NCI-H2029 treated with DMSO at 0.1 percent for 48 hours (cell line): ENCODE results near the gene PHOSPHO1.
"Not testable (repeated sequence)": the region's sequence is repeated elsewhere in the genome, so short reads cannot be mapped to it uniquely, and the experiment has no call there.

Experiments used
- DNase-seq: peaks from one replicate; lab custom pipeline; 2025; lab: John Stamatoyannopoulos, UW

Gene PHOSPHO1

GRCh38 chr17:49230636-49231562, at the start of gene PHOSPHO1:
Gene PHOSPHO1, minus strand, starts transcription at chr17:49230787. Its CDS starts 4,096 bp downstream, at chr17:49226691.
- DNase-seq, result no peak

GRCh38 chr17:49280061-49280460, 49.5 kb upstream of the PHOSPHO1 start:
- DNase-seq, result no peak

GRCh38 chr17:49279263-49280015, 48.9 kb upstream of the PHOSPHO1 start:
- not testable (repeated sequence) for DNase-seq

GRCh38 chr17:49278076-49278475, 47.5 kb upstream of the PHOSPHO1 start:
- no peak for DNase-seq

GRCh38 chr17:49277638-49278037, 47.1 kb upstream of the PHOSPHO1 start:
- DNase-seq, result no peak

GRCh38 chr17:49275981-49276380, 45.4 kb upstream of the PHOSPHO1 start:
- DNase-seq, result not testable (repeated sequence)

- no peak for DNase-seq
Measured at GRCh38 chr17:49269356-49269755, 38.8 kb upstream of the PHOSPHO1 start.

- no peak for DNase-seq
Measured at GRCh38 chr17:49267912-49268311, 37.3 kb upstream of the PHOSPHO1 start.

- DNase-seq, result no peak
Measured at GRCh38 chr17:49266233-49266632, 35.6 kb upstream of the PHOSPHO1 start.

GRCh38 chr17:49261540-49261939, 31.0 kb upstream of the PHOSPHO1 start:
- not testable (repeated sequence) for DNase-seq

GRCh38 chr17:49260817-49261291, 30.3 kb upstream of the PHOSPHO1 start:
- DNase-seq, result no peak

- DNase-seq, result no peak
Measured at GRCh38 chr17:49260011-49260816, 29.6 kb upstream of the PHOSPHO1 start.

GRCh38 chr17:49259663-49260010, 29.1 kb upstream of the PHOSPHO1 start:
- no peak for DNase-seq

- DNase-seq, result no peak
Measured at GRCh38 chr17:49258394-49258793, 27.8 kb upstream of the PHOSPHO1 start.

GRCh38 chr17:49255125-49255524, 24.5 kb upstream of the PHOSPHO1 start:
- no peak for DNase-seq

GRCh38 chr17:49254066-49254465, 23.5 kb upstream of the PHOSPHO1 start:
- no peak for DNase-seq

GRCh38 chr17:49252148-49252695, 21.6 kb upstream of the PHOSPHO1 start:
- DNase-seq, result no peak

- no peak for DNase-seq
Measured at GRCh38 chr17:49249890-49250522, 19.4 kb upstream of the PHOSPHO1 start.

- DNase-seq, result no peak
Measured at GRCh38 chr17:49249292-49249794, 18.8 kb upstream of the PHOSPHO1 start.

- DNase-seq, result no peak
Measured at GRCh38 chr17:49247944-49248343, 17.4 kb upstream of the PHOSPHO1 start.

- no peak for DNase-seq
Measured at GRCh38 chr17:49244839-49245238, 14.3 kb upstream of the PHOSPHO1 start.
